ENCODE results near the gene PDZD7.

PDZD7 gene

GRCh38 chr10:101015582-101015973 is 15.4 kb downstream of the PDZD7 start:
- DNase-seq, result no peak

GRCh38 chr10:101014966-101015581 is 15.9 kb downstream of the PDZD7 start:
- DNase-seq, result no peak

- no peak for DNase-seq
Observed at GRCh38 chr10:101014230-101014884, 16.6 kb downstream of the PDZD7 start.

GRCh38 chr10:101013365-101013825 is 17.5 kb downstream of the PDZD7 start:
- no peak for DNase-seq

GRCh38 chr10:101012525-101013364 is 18.2 kb downstream of the PDZD7 start:
- DNase-seq, result no peak

- no peak for DNase-seq
Observed at GRCh38 chr10:101011517-101012423, 19.2 kb downstream of the PDZD7 start.

GRCh38 chr10:101010329-101010728 is 20.6 kb downstream of the PDZD7 start:
- no peak for DNase-seq

GRCh38 chr10:101008823-101009423 is 22.0 kb downstream of the PDZD7 start:
- DNase-seq, result no peak

- no peak for DNase-seq
Observed at GRCh38 chr10:101007915-101008822, 22.8 kb downstream of the PDZD7 start.

GRCh38 chr10:101007099-101007711 is 23.7 kb downstream of the PDZD7 start:
- DNase-seq, result no peak

GRCh38 chr10:101006593-101007098 is 24.3 kb downstream of the PDZD7 start:
- DNase-seq, result no peak

- no peak for DNase-seq
Observed at GRCh38 chr10:101005869-101006567, 24.9 kb downstream of the PDZD7 start.

GRCh38 chr10:101005361-101005760 is 25.6 kb downstream of the PDZD7 start:
- no peak for DNase-seq

GRCh38 chr10:101003639-101004206 is 27.2 kb downstream of the PDZD7 start:
- no peak for DNase-seq

- no peak for DNase-seq
Observed at GRCh38 chr10:101002456-101002855, 28.5 kb downstream of the PDZD7 start.

- no peak for DNase-seq
Observed at GRCh38 chr10:101001659-101002035, 29.3 kb downstream of the PDZD7 start.

- no peak for DNase-seq
Observed at GRCh38 chr10:101000915-101001658, 29.8 kb downstream of the PDZD7 start.

- DNase-seq, result no peak
Observed at GRCh38 chr10:101000127-101000914, 30.6 kb downstream of the PDZD7 start.

All from NCI-H1417 treated with DMSO at 0.1 percent for 48 hours (cell line).